ENCODE measurements around the gene ELP5.
A peak's percentile ranks its signal among the peaks of the same experiment; 100 is the strongest.

Gene ELP5

GRCh38 chr17:7250695-7251627 is 1.1 kb upstream of the ELP5 start:
- H3K27ac ChIP-seq = peak overlapping the region; percentile 99
- no peak for TF ChIP-seq ZFX (IDR thresholded peaks at IDR 0.05; ENCODE audit: borderline replicate concordance)
- no peak for TF ChIP-seq CTCF (IDR thresholded peaks at IDR 0.05)

DNA sequence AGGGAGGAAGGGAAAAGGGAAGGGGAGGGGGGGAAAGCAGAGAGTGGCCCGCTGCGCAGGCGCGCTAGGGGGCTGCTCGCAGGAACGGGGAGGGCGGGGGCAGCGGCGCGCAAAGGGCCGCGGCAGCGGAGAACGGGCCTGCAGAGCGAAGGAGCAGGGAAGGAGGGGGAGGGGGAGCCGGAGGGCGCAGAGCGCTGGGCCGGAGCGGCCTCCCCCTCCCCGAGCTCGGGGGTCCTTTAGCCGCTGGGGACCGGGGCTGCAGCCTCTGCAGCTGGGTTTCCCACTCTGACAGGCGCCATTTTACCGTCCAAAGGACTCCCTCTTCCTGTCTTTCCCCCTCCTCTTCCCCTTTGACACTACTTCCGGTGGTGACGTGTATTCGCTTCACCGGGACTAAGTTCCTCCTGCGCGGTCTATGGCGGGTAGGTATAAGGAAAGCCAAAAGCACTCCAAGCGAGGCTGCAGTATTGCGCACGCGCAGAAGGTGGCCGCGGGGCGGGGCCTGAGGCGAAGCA is 297 bp upstream of the ELP5 start, which contains the start of gene CTDNEP1:
CTDNEP1 (minus strand) TSS at position 74 of the 515 bp plus-strand sequence. CDS start 438 bp downstream, outside the sequence.
- H3K27ac ChIP-seq = peak within 1 kb of the TSS; percentile 99
- TF ChIP-seq ZFX (IDR thresholded peaks at IDR 0.05; ENCODE audit: borderline replicate concordance) (no peak), CTCF (IDR thresholded peaks at IDR 0.05) (no peak)

DNA sequence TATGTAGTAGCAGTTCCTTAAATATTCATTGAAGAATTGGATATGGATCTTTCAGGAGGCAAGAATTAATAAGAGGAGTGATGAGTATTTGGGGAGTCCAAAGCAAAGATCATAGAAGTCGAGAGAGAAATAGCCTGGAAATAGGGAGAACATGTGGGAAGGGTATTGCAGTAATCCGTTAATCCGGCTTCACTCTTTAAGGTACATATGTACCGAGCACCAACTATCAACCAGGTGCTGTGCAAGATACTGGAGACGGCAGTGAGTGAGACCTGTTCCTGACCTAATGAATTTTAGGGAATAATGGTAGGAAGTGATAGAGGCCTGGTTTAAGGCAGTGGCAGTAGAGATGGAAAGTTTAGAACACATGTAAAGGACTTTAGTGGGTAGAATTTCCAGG is 1.1 kb downstream of the ELP5 start:
- H3K27ac ChIP-seq = peak overlapping the region; percentile 99
- TF ChIP-seq CTCF (IDR thresholded peaks at IDR 0.05) = no peak
- no peak for TF ChIP-seq ZFX (IDR thresholded peaks at IDR 0.05; ENCODE audit: borderline replicate concordance)

GRCh38 chr17:7254511-7254910 is 2.5 kb downstream of the ELP5 start:
- TF ChIP-seq ZFX (IDR thresholded peaks at IDR 0.05; ENCODE audit: borderline replicate concordance) (no peak), CTCF (IDR thresholded peaks at IDR 0.05) (no peak)

GRCh38 chr17:7256766-7257456 is 4.9 kb downstream of the ELP5 start:
- peak overlapping the region; percentile 99 for H3K27ac ChIP-seq
- TF ChIP-seq ZFX (IDR thresholded peaks at IDR 0.05; ENCODE audit: borderline replicate concordance) (no peak), CTCF (IDR thresholded peaks at IDR 0.05) (no peak)

More at GRCh38 chr17:7254511-7254910, 2.5 kb downstream of the ELP5 start:
- peak overlapping the region; percentile 99 for H3K27ac ChIP-seq

DNA sequence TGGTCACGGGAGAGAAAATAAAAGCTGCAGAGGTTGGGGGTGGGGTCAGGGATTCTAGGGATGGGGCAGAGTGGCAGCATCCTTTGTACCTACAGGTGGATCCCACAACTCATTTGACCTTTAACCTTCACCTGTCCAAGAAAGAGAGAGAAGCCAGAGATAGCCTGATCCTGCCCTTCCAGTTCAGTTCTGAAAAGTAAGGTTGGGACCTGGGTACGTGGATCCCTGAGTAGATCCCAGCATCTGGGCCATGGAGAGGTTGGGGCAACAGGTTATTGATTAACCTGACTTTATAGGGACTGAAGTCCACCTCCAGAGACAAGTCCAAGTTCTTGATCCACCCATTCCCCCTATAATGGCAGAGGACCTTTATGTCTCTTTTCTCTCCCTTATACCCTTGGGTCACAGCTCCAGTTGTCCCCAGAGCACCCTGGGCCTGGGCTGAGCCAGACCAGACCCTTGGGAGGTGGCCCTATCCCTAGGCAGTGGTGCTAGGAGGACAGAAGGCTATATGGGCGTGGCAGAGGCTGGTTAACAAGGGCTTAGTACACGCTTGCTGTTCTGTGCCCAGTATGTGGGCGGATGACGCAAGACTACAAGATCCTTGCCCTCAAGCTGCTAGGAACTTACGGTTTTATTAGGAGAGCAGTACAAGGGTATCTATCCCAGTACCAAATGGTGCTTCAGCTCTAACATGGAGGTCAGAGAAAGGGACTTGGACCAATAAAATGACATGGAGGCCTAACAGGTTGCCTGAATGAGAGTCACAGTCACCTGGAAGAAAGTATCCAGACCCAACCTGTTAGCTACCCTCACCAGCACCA is 6.9 kb downstream of the ELP5 start:
- no peak for TF ChIP-seq CTCF (IDR thresholded peaks at IDR 0.05)
- TF ChIP-seq ZFX (IDR thresholded peaks at IDR 0.05; ENCODE audit: borderline replicate concordance) = no peak
- H3K27ac ChIP-seq = peak overlapping the region; percentile 99

Measured in 22Rv1 (cell line).